HEK293 (cell line): ENCODE results near the gene CREBL2.

Source experiments
- CTCF ChIA-PET: fragments of 350-600 bp; formaldehyde crosslinking; extraction: SDS; loops from one replicate; lab custom pipeline; 2021; ENCODE audit warnings: antibody characterized with exemption; lab: Yijun Ruan, JAX
- POLR2A ChIA-PET: fragments of 300-600 bp; formaldehyde crosslinking; extraction: SDS; loops from one replicate; lab custom pipeline; 2020; ENCODE audit warnings: antibody characterized with exemption, inconsistent platforms; lab: Yijun Ruan, JAX
- H3K27ac ChIP-seq: fragments of 200-500 bp; sonication (Bioruptor generic); 2 replicates; pipeline ENCODE4 v1.5.1; 2014; ENCODE audit warnings: low read depth, low read length, control low read depth, inconsistent platforms; ENCODE audit errors: extremely low read depth
- H3K36me3 ChIP-seq, 2 experiments: fragments of 200-500 bp in 1 of 2; sonication (Bioruptor generic) in 1 of 2; 1 replicate in 1 of 2; 2 replicates in 1 of 2; pipeline ENCODE4 v1.5.1; 2014 to 2017; ENCODE audit warnings: inconsistent platforms in 2 of 2, low read length in 2 of 2; ENCODE audit not compliant: control insufficient read depth in 2 of 2, insufficient read depth in 1 of 2
- H3K4me1 ChIP-seq: fragments of 200-500 bp; sonication (Bioruptor generic); 2 replicates; pipeline ENCODE4 v1.5.1; 2014; ENCODE audit warnings: mild to moderate bottlenecking, low read length, inconsistent platforms; ENCODE audit not compliant: control insufficient read depth, insufficient read depth
- H3K4me3 ChIP-seq: 2 replicates; pipeline ENCODE4 v1.5.1; 2011; ENCODE audit warnings: low read depth, mild to moderate bottlenecking, control low read depth, low read length, moderate library complexity
- H3K9me3 ChIP-seq: fragments of 200-500 bp; sonication (Bioruptor generic); 2 replicates; pipeline ENCODE4 v1.5.1; 2014; ENCODE audit warnings: low read depth, low read length, inconsistent platforms; ENCODE audit not compliant: control insufficient read depth, insufficient read depth
- SCRT2 ChIP-seq: fragments of 450-650 bp; formaldehyde crosslinking; IDR thresholded peaks from 2 replicates; pipeline ENCODE4 v1.5.1; 2016; ENCODE audit warnings: missing biosample characterization, missing genetic modification characterization
- SP7 ChIP-seq: fragments of 450-650 bp; formaldehyde crosslinking; IDR thresholded peaks from 2 replicates; pipeline ENCODE4 v1.5.1; 2016; ENCODE audit warnings: missing biosample characterization, missing genetic modification characterization
- ZBTB7A ChIP-seq: fragments of 450-650 bp; formaldehyde crosslinking; IDR thresholded peaks from 2 replicates; pipeline ENCODE4 v1.5.1; 2016; ENCODE audit warnings: low read depth, missing biosample characterization, missing genetic modification characterization
- ZFHX2 ChIP-seq: fragments of 450-650 bp; formaldehyde crosslinking; conservative IDR thresholded peaks from 2 replicates; pipeline ENCODE4 v1.5.1; 2016; ENCODE audit warnings: missing biosample characterization, missing genetic modification characterization
- ZNF335 ChIP-seq: fragments of 450-650 bp; formaldehyde crosslinking; conservative IDR thresholded peaks from 2 replicates; pipeline ENCODE4 v1.5.1; 2016; ENCODE audit warnings: missing biosample characterization, missing genetic modification characterization
- ZNF37A ChIP-seq: fragments of 450-650 bp; IDR thresholded peaks from 2 replicates; pipeline ENCODE4 v1.5.1; 2018; ENCODE audit warnings: missing biosample characterization, missing genetic modification characterization
- ZNF629 ChIP-seq: fragments of 450-650 bp; formaldehyde crosslinking; IDR thresholded peaks from 2 replicates; pipeline ENCODE4 v1.5.1; 2017; ENCODE audit warnings: missing biosample characterization, missing genetic modification characterization
- ZNF76 ChIP-seq: fragments of 450-650 bp; formaldehyde crosslinking; IDR thresholded peaks from 2 replicates; pipeline ENCODE4; 2016; ENCODE audit warnings: low read depth, missing biosample characterization, missing genetic modification characterization, borderline replicate concordance
- ZSCAN30 ChIP-seq: fragments of 450-650 bp; IDR thresholded peaks from 2 replicates; pipeline ENCODE4 v1.5.1; 2018; ENCODE audit warnings: missing biosample characterization, mild to moderate bottlenecking, missing genetic modification characterization, moderate library complexity
- TF ChIP-seq, protein P1 (sequence below): fragments of 450-650 bp; formaldehyde crosslinking; IDR thresholded peaks from 2 replicates; pipeline ENCODE4 v1.5.1; 2016; ENCODE audit warnings: missing biosample characterization, missing genetic modification characterization
- TF ChIP-seq, protein P2 (sequence below): fragments of 450-650 bp; formaldehyde crosslinking; conservative IDR thresholded peaks from 2 replicates; pipeline ENCODE4 v1.5.1; 2016; ENCODE audit warnings: low read depth, missing biosample characterization, missing genetic modification characterization

Gene CREBL2

DNA sequence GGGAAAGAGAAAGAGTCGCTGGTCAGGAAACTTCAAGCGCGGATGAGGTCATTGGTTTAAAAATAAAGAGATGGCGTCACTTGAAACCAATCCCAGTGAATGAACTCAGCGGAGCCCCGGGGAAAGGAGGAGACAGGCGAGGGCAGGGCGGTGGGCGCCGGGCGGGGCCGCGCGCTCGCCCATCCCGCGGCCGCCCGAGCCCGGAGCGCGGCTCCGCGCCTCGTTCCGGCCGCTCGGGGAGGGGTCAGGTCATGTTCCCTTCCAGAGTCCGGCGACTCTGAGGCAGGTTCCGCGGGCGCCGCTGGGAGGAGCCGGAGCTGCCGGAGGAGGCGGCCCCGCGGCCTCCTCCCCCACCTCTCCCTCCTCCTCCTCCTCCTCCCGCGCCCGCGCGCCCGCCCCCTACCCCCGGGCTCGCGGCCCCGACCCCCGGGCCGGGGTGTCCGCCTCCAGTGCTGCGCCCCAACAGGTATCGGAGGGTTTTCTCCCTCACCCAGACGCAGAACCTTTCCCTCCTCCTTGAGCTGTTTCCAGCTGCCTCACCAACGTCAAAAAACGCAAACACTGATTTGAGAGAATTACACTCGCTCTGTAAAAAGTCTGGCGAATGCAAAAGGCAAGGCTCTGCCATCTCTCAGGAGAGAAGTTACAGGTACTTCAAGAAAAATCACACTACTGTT, 49.0 kb upstream of the CREBL2 start, which contains the start of gene DUSP16 (continued):
- TF ChIP-seq, protein P1, sequence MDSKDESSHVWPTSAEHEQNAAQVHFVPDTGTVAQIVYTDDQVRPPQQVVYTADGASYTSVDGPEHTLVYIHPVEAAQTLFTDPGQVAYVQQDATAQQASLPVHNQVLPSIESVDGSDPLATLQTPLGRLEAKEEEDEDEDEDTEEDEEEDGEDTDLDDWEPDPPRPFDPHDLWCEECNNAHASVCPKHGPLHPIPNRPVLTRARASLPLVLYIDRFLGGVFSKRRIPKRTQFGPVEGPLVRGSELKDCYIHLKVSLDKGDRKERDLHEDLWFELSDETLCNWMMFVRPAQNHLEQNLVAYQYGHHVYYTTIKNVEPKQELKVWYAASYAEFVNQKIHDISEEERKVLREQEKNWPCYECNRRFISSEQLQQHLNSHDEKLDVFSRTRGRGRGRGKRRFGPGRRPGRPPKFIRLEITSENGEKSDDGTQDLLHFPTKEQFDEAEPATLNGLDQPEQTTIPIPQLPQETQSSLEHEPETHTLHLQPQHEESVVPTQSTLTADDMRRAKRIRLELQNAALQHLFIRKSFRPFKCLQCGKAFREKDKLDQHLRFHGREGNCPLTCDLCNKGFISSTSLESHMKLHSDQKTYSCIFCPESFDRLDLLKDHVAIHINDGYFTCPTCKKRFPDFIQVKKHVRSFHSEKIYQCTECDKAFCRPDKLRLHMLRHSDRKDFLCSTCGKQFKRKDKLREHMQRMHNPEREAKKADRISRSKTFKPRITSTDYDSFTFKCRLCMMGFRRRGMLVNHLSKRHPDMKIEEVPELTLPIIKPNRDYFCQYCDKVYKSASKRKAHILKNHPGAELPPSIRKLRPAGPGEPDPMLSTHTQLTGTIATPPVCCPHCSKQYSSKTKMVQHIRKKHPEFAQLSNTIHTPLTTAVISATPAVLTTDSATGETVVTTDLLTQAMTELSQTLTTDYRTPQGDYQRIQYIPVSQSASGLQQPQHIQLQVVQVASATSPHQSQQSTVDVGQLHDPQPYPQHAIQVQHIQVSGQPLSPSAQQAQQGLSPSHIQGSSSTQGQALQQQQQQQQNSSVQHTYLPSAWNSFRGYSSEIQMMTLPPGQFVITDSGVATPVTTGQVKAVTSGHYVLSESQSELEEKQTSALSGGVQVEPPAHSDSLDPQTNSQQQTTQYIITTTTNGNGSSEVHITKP (tag by site-specific recombination): no peak
- TF ChIP-seq SP7 (tag by site-specific recombination): no peak
- TF ChIP-seq ZBTB7A (tag by site-specific recombination): no peak
- TF ChIP-seq, protein P2, sequence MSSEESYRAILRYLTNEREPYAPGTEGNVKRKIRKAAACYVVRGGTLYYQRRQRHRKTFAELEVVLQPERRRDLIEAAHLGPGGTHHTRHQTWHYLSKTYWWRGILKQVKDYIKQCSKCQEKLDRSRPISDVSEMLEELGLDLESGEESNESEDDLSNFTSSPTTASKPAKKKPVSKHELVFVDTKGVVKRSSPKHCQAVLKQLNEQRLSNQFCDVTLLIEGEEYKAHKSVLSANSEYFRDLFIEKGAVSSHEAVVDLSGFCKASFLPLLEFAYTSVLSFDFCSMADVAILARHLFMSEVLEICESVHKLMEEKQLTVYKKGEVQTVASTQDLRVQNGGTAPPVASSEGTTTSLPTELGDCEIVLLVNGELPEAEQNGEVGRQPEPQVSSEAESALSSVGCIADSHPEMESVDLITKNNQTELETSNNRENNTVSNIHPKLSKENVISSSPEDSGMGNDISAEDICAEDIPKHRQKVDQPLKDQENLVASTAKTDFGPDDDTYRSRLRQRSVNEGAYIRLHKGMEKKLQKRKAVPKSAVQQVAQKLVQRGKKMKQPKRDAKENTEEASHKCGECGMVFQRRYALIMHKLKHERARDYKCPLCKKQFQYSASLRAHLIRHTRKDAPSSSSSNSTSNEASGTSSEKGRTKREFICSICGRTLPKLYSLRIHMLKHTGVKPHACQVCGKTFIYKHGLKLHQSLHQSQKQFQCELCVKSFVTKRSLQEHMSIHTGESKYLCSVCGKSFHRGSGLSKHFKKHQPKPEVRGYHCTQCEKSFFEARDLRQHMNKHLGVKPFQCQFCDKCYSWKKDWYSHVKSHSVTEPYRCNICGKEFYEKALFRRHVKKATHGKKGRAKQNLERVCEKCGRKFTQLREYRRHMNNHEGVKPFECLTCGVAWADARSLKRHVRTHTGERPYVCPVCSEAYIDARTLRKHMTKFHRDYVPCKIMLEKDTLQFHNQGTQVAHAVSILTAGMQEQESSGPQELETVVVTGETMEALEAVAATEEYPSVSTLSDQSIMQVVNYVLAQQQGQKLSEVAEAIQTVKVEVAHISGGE (tag by site-specific recombination): peak; percentile 42
- peak; percentile 89 for TF ChIP-seq ZFHX2
- peak; percentile 46; the same call in 1 of the 2 replicates for TF ChIP-seq ZNF76 (tag by site-specific recombination)
- peak; percentile 79 for TF ChIP-seq ZSCAN30
- TF ChIP-seq SCRT2: peak; percentile 88

DNA sequence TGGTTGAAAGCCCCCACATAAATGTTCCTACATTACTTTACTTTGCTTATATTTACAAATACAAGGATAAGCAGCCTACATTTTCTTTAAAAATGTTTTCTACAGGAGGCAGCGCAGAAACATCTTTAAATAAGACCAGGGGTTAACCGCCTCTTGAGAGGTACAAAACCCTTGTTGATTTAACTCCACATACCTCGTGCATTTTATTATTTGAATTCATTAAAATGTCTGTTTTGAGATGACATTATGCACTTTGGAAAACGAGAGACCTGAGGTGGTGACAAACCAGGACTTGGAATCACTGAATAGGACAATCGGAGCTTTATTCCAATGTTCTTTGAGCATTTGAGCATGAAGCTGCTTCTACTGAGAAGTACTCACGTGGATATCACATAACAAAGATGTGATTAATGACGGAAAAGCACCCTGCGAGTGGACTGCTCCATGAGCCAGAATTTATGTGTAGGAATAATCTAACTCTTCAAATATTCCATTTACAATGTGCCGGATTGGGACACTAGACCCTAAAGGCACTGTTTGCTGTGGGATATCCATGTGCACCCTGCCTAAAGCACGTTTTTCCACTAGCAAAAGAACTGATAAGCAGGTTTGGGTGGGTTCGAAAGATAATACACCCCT, 48.3 kb upstream of the CREBL2 start:
- ChIA-PET POLR2A (interaction anchor here (0.8 to 1.3 kb wide), 3 partner anchors 30 to 162 kb away, joined by 4 to 6 read pairs (median 4); no protein-coding TSS in a partner anchor), CTCF (interaction anchor here (0.6 to 2.3 kb wide), 17 partner anchors 10 to 488 kb away, joined by 3 to 15 read pairs (median 4); no protein-coding TSS in a partner anchor)
- Histone ChIP-seq H3K27ac (peak overlapping the region; percentile 99), H3K9me3 (no peaks in the 10 kb centered on the region), H3K4me3 (peak overlapping the region; percentile 54), H3K36me3 (no peaks in the 10 kb centered on the region), H3K4me1 (peaks cover 15% of the 10 kb centered on the region)
- TF ChIP-seq ZNF37A: no peak
- 0 out of 2 replicates have a peak, but pooled peaks have one; percentile 17 for TF ChIP-seq ZNF629 (tag by site-specific recombination)
- peak; percentile 39 for TF ChIP-seq ZNF335
- TF ChIP-seq, protein P1 (tag by site-specific recombination): peak; percentile 94
